Endothelial cell of hepatic sinusoid (primary cell): Measurements from ENCODE around the gene RABL6.
"Not testable (repeated sequence)": the region's sequence is repeated elsewhere in the genome, so short reads cannot be mapped to it uniquely, and the experiment has no call there.

Experiments
- in situ Hi-C: cut with HindIII; loops from 2 replicates; pipeline ENCODE4 v1.10.0; 2017; ENCODE audit warnings: low sequenced_read_pairs

RABL6 gene, protein sequence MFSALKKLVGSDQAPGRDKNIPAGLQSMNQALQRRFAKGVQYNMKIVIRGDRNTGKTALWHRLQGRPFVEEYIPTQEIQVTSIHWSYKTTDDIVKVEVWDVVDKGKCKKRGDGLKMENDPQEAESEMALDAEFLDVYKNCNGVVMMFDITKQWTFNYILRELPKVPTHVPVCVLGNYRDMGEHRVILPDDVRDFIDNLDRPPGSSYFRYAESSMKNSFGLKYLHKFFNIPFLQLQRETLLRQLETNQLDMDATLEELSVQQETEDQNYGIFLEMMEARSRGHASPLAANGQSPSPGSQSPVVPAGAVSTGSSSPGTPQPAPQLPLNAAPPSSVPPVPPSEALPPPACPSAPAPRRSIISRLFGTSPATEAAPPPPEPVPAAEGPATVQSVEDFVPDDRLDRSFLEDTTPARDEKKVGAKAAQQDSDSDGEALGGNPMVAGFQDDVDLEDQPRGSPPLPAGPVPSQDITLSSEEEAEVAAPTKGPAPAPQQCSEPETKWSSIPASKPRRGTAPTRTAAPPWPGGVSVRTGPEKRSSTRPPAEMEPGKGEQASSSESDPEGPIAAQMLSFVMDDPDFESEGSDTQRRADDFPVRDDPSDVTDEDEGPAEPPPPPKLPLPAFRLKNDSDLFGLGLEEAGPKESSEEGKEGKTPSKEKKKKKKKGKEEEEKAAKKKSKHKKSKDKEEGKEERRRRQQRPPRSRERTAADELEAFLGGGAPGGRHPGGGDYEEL

DNA sequence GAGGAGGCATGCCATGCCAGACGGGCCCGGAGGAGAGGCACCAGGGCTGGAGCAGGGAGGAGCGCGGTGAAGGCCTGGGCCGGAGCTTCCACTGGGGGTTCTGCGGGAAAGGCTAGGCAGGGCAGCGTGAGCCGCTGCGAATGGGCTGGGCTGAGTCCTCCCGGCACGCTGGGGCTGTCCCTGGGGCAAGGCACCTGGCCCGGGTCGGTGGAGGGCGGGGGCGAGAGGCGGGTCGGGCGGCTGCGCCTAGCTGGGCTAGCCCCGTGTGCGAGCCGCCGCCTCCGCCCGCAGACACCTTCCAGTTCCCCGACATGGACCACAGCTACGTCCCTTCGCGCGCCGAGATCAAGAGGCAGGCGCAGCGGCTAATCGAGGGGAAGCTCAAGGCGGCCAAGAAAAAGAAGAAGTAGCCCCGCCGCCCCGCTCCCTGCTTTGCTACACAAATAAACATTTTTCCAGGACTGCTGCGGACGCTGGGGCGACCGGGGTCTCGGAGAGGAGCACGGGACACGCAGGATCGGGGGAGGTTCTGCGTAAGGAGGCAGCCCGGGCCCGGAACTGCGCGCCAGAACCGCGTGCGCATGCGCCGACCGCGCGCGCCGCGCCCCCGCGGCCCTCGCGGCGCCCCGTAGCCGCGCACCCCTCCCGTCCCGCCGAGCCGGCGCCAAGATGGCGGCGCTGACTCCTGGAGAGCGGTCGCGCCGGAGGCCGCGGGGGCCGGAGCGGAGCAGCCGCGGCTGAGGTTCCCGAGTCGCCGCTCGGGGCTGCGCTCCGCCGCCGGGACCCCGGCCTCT, at the start of gene RABL6:
RABL6 (plus strand) TSS at position 668 of the 794 bp plus-strand sequence. CDS start 249 bp downstream, outside the sequence.
- in situ Hi-C loops, result loop anchor here (5.0 to 25.0 kb wide), 2 partner anchors 35 to 355 kb away; partner anchors contain the start of genes AJM1, LRRC26 and TMEM210

DNA sequence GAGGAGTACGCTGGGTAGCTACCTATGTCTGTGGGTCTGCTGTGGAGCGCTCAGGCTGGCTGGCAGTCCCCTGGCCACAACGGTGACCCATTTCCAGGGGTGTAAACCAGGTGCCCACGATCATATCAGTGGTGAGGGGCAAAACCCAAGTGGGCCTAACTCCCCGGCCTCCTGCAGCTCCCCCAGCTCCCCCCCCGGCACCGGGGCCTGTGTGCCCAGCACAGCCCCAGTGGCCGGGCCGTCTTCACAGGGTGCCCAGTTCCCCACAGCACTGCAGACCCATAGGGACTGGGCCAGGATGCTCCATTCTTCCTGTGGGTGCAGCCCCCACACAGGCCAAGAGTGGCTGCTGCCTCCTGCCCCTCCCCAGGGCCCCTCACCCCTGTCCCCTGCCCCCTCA, 48.7 kb upstream of the RABL6 start:
- in situ Hi-C loops, result no loop called here

DNA sequence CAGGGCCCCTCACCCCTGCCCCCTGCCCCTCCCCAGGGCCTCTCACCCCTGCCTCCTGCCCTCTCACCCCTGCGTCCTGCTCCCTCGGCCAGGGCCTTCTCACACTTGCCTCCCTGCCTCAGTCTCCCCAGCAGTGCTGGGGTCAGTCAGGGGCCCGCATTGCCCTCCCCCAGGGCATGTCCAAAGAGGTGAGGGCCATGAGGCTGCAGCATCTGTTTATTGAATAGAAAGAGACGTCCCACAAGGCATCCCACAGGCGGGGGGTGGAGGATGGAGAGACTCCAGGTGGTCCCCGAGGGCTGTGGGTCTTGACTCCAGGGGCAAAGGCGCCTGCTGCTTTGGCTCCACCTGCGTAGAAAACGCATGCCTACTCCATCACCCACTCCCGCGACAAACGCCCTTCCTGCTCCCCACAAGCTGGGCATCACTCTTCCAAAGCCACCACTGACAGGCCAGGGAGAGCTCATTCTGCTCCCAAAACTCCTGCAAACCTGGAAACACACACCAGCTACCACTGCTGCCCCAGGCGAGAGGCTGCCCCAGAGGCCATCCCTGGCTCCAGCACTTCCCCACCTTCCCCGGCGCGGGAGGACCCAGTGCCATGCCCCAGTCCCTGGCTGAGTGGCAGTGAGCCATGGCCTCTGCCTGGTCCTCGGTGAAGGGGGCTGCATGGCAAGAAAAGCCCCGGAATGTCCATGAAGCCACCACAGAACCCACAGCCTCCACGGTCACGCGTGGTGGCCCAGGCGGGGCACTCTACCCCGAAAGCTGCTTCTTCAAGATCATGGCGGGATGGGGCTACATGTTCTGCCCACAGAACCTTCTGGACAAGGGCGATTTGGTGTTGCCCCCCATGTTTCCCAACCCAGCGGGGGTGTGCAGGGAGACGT, 48.1 kb upstream of the RABL6 start:
- in situ Hi-C loops, result no loop called here

DNA sequence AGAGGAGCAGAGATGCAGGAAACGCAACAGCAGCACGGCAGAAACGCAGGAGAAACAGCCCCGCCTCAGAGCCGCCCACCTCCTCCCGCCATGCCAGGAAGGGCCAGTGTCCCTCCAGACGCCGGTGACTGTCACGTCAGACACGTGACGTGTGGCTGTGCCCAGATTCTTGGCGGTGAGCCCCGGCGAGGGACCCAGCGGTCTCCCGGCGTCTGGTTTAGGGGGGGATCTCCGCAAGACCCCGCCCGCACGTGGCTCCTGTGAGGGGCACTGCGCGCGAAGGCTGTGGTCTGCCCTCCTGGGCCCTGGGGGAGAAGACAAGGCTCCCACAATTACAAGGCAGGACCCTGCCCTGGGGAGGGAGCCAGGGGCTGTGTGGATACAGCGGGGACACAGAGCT, 47.3 kb upstream of the RABL6 start:
- in situ Hi-C loops, result no loop called here

DNA sequence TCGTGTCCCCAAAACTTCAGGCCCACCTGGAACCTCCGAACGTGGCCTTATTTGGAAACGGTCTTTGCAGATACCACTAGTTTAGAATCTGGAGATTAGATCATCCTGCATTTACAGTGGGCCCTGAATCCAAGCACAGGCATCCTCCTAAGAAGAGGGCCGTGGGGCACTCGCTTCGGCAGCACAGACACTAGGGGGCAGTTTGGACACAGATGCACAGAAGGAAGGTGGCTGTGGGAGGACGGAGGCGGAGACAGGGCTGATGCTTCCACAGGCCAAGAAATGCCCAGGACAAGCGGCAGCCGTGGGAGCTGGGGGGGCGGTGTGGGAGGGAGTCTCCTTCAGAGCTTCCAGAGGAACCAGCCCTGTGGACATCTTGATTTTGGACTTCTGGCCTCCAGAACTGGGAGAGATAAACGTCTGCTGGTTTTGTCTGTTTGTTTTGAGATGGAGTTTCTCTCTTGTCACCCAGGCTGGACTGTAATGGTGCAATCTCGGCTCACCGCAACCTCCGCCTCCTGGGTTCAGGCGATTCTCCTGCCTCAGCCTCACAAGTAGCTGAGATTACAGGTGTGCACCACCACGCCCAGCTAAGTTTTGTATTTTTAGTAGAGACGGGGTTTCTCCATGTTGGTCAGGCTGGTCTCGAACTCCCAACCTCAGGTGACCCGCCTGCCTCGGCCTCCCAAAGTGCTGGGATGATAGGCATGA, 46.8 kb upstream of the RABL6 start:
- in situ Hi-C loops, result not testable (repeated sequence)

DNA sequence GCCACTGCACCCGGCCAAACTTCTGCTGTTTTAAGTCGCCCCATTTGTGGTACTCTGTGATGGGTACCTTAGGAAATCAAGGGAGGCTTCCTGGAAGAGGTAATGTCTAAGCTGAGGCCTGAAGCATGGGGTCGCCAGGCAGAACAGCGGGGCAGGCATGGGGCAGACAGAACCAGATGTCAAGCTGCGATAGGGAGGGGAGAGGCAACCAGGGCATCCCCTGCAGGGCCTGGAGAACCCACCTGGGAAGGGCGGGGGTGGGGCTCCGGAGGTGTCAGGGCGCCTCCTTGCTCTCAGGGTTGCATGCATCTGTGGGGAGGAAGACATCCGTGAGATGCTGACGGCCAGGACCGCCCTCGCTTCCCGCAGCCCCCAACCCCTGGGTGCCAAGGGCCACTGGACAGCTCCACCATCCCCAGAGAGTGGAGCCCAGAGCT, 46.2 kb upstream of the RABL6 start:
- in situ Hi-C loops, result no loop called here

DNA sequence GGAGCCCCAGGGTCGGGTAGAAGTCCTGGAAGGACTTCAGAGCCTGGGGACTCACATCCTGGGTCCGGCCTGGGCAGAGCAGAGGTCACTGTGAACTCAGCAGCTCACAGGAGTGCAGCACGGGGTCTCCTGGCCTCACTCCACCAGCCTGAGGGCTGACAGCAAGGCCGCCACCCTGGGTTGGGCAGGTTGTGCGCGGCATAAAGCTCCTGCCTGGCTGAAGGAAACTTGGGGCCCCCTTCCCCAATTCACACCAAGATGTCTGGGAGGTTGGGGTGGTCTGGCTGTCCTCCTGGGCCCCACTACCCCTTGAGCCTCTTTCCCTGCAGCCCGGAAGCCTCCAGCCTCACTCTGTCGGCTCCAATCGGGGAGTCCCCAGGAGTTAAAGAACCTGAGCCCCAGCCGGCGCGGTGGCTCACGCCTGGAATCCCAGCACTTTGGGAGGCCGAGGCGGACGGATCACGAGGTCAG, 45.5 kb upstream of the RABL6 start:
- in situ Hi-C loops, result no loop called here

DNA sequence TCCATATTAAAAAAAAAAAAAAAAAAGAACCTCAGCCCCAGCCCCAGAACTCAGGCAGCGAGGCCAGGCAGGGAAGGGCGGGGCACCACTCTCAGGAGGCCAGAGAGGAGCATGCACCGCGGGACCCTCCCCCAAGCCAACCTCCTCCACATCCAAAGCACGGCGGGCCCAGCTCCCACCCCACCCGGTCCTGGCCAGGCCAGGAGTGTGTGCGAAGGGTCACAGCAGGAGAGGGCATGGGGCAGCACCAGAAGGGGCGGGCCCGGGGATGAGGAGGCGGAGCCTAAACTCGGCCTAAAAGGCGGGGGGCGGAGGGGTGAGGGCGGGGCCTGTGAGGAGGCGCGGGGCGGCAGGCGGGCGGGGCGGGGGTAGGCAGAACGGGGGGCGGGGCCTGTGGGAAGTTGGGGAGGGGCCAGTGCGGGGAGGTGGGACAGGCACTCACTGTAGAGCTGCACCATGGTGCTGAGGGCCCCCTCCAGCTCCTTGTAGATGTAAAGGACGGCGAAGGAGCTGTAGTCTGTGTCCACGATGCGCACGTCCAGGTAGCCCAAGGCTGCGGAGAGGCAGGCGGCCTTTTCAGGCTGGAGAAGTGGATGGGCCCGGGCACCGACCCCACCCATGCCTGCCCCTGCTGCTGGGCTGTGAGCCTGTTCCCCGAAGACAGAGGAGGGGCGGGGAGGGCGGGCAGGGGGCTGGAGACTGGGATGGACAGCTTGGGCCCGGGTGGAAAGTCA, 44.7 kb upstream of the RABL6 start:
- in situ Hi-C loops, result no loop called here

DNA sequence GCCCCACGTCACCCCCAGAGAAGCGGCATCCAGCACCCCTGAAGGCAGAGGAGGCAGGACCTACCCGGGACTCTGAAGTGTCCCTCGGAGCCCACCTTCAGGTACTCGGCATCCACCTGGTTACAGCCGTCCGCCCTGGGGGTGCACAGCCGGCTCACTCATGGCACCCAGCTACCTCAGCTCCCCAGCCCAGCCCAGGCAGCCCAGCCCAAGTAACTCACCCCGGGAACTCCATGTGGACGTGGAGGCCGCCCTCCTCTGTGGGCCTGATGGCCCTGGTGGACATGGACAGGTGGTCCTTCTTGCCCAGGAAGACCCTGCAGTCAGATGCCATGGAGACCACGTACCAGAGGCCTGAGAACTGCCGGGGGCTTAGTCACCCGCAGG, 44.1 kb upstream of the RABL6 start:
- in situ Hi-C loops, result no loop called here

DNA sequence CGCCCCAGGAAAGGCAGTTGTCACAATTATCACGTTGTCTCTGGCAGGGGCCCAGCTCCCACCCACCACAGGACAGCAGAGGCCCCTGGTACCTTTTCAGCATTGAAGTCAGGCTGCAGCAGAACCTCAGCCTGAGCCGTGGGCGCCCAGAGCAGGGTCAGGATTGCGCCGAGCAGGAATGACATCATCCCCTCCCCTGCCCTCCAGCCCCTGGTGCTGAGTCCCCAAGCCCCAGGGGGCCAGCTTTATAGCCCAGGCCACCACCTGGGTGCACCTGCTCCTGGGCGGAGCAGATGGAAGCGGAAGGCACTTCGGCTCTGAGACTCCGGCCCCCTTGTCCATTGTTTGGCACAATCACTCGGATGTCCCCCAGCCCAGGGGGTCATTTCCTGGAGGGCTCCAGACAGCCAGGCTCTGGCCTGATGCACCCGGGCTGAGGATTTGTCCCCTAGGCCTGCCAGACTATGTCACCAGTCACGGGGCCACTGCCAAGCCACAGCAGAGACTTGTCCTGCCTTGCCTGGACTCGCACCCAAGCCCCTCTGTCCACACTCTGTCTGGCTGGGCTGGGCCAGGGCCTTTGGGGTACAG, 43.4 kb upstream of the RABL6 start, which contains the start of gene LCN15:
LCN15 (minus strand) TSS at position 218 of the 591 bp plus-strand sequence; CDS start at position 188, 30 bp downstream.
- in situ Hi-C loops, result no loop called here

DNA sequence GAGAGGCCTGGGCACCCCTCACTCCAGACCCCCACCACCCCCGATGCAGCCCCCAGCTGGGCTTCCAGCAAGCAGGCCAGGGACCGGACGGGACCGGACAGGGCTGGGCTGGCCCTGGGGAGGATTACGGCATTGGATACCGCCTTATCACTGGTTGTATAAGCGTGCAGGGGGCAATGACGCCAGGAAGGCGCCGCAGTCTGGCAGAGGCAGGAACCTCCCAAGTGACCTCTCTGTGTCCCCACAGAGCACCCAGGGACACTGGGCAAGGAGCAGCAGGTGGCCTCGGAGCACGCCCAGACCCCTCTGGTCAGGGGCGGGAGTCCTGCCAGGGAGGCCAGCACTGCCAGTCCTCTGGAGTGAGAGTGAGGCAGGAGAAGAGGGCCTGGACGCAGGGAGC, 42.7 kb upstream of the RABL6 start:
- in situ Hi-C loops, result loop anchor here (5.0 kb wide), 1 partner anchor 53 kb away; the partner anchor contains the start of gene DIPK1B

DNA sequence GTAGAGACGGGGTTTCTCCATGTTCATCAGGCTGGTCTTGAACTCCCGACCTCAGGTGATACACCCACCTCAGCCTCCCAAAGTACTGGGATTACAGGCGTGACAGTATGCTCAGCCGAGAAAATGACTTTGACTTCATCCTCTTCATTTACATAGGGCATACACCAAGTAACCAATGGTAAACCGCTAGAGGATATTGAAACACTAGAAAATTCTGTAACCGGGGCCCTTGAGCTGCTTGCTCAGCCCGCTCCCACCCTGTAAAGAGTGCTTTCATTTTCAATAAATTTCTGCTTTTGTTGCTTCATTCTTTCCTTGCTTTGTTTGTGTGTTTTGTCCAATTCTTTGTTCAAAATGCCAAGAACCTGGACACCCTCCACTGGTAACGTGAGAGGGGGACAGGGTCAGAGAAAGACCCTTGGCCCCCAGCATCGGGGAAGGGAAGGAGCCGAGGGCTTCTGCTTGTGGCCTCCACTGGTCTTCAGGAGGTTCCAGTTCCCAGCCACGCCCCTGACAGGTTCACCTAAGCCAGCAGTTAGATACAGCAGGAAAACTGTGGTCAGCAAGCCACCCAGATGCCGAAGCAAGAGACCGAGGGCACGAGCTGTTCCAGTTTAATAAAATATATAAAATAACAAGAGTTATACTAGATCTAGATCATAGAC, 41.9 kb upstream of the RABL6 start:
- in situ Hi-C loops, result loop anchor here (5.0 kb wide), 1 partner anchor 54 kb away; the partner anchor contains the start of gene DIPK1B

DNA sequence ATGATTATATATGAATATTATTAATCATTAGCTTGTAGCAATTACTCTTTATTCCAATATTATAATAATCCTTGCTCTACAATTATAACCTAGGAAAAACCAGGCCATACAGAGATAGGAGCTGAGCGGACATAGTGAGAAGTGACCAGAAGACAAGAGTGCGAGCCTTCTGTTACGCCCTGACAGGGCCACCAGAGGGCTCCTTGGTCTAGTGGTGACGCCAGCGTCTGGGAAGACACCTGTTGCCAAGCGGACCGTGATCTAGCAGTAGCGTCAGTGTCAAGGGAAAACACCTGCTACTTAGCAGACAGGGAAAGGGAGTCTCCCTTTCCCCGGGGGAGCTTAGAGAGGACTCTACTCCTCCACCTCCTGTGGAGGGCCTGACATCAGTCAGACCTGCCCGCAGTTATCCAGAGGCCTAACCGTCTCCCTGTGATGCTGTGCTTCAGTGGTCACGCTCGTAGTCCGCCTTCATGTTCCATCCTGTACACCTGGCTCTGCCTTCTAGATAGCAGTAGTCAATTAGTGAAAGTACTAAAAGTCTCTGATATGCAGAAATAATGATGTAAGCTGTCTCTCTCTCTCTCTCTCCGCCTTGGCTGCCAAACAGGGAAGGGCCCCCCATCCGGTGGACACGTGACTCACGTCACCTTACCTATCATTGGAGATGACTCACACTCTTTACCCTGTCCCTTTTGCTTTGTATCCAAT, 41.2 kb upstream of the RABL6 start:
- in situ Hi-C loops, result loop anchor here (5.0 kb wide), 1 partner anchor 54 kb away; the partner anchor contains the start of gene DIPK1B

DNA sequence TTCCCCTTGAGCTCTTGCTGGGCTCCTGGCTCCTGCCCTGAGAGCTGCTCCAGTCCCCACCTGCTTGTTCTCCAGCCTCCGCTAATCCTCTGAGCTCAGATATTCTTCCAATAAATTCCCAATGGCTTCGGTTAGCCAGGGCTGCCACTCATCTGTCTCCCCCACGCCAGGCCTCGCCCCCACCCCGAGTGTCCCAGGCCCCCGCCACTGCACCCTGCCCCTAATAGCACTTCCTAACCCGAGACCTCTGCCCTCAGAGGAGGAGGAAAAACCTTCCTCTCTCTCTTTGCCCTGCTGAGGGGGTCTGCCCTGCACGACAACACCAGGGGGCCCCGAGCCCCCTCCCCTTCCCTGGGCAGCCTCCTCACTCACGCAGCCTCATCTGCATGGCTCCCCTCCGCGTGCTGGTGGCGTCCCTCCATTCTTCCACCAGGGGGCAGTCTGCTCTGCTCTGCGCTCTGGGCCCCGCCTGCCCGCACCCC, 38.0 kb upstream of the RABL6 start:
- in situ Hi-C loops, result loop anchor here (5.0 kb wide), 1 partner anchor 57 kb away; the partner anchor contains the start of gene DIPK1B

DNA sequence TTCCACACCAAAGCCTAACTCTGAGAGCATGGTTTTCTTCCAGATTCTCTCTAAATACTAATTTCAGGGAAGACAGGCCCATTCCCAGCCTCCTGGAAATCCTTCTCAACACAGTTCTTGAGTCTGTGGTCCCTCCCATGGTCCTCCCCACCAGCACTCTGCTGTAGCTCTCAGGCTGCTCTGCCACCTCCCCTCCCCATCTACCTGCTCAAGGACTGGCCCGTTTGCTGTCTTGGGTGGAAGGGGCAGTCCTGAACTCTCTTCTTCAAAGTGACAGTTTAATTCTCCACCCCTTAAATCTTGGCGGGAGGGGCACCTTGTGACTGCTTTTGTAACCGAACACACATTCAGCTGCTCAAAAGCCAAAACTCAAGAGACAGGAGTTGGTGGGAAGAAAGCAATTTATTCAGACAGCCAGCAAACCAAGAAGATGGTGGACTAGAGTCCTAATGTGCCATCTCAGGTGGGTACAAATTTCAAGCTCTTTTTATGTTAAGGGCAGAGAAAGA, 35.8 kb upstream of the RABL6 start:
- in situ Hi-C loops, result no loop called here

DNA sequence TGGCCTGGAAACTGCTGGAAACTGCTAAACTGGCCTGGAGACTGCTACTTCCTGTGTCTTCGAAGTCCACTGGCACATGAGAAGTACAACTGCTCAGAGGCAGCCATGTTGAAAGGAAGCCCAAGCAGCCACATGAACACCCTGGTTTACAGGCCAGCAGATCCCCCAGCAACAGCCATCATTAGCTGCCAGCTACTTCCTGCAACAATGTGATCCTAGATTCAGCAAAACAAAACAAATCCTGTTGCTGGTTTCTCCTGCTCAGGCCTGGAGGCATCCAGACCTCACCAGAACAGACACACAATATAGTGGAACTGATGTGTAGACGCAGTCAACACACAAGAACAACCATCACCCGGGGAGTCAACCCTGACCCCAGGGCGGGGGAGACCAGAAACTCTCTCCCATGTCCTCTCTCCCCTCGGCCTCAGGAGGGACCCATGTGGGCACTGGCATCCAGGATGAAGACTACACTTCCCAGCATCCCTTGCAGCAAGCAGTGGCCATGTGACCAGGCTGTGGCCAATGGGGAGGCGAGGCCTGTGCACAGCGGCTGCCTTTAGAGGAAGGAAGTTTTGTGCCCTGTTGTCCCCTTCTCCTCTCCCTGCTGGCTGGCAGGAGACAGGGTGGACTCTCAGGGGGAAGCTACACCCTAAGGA, 34.2 kb upstream of the RABL6 start:
- in situ Hi-C loops, result no loop called here
